ENCODE data around the gene TMEM127.
"Not testable (repeated sequence)": the region's sequence is repeated elsewhere in the genome, so short reads cannot be mapped to it uniquely, and the experiment has no call there.

Gene TMEM127, protein sequence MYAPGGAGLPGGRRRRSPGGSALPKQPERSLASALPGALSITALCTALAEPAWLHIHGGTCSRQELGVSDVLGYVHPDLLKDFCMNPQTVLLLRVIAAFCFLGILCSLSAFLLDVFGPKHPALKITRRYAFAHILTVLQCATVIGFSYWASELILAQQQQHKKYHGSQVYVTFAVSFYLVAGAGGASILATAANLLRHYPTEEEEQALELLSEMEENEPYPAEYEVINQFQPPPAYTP

DNA sequence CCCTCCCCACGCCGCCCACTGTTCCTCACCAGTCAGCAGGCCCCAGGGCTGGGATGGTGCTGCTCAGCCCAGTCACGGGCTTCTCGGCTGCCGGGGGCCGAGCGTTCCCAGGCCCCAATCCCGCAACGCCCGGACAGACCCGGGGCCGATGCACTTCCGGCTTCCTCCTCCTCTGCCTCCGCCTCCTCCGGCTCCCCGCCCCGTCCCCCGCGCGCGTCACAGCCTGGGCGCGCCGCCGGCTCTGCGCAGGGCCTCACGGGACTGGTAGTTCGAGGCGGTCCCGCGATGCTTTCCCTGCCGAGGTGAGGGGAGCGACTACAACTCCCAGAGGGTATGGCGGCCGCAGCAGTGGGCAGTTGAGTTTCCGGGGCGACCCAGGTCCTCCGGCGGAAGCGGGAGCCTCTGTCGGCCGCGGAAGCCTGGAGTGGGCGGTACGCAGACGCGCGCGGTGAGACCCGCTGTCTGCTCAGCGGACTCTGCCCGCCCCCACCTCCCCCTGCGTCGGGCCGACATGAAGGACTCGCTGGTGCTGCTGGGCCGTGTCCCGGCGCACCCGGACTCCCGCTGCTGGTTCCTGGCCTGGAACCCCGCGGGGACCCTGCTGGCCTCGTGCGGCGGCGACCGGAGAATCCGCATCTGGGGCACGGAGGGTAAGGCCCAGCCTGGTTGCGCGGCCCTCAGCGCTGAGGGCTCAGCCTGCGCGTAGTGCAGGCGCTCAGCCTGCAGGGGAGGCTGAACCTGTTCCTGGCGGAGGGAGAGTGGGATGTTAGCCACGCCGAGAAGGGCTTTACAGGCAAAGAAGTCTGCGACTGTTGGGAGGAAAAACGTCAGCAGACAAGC, at the start of gene TMEM127, which contains the start of gene CIAO1:
Gene TMEM127 (minus strand): TSS at position 158 of the 840 bp plus-strand sequence. CDS start 616 bp downstream, outside the sequence.
Gene CIAO1 (plus strand): TSS at position 386 of the 840 bp plus-strand sequence. CDS start 126 bp downstream, at position 512.
- DNase-seq (ENCODE audit: low read depth), result peak; percentile 98

DNA sequence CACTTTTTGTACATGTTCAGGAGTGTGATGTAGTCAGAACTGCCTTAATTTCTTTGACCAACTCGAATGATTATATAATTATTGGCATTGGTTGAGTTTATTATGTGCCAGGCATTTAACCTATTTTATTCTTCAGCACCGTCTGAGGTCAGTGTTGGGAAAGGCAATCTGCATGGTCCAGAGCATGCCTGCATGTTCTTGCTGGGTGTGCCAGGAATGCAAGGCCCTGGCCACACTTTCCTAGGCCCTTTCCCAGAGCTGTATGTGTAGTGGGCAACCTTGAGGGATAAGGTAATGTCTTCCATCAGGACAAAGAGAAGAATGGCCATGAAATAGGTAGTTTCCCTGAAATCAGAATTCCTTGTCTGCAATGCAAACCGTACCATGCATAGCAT, 49.2 kb upstream of the TMEM127 start:
- no peak for DNase-seq (ENCODE audit: low read depth)

DNA sequence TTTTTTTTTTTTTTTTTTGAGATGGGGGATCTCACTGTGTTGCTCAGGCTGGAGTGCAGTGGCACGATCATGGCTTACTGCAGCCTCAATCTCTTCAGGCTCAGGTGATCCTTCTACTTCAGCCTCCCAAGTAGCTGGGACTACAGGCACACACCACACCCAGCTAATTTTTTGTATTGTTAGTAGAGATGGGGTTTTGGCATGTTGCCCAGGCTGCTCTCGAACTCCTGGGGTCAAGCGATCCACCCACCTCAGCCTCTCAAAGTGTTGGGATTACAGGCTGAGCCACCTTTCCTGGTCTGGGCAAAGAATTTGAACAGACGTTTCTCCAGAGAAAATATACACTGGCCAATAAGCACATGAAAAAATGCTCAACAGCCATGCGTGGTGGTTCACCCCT, 42.5 kb upstream of the TMEM127 start:
- DNase-seq (ENCODE audit: low read depth), result no peak

DNA sequence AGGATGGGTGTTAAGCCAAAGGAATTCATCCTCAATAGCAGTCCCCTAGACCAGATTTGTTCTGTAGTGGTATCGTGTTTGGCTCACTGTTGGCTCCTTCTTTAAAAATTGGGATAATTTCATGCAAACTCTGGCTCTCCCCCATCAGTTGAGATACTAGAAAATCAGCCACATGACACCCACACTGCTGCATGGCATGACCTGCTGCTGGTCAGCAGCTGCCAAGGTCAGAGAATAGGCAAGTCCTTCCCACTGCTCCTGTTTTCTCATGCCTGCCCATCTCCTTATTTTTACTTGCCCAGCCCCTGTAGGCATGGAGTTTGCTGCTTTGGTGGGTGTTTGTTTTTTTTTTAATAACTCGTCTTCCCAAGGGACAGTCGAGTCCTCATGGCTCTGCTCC, 40.6 kb upstream of the TMEM127 start:
- DNase-seq (ENCODE audit: low read depth), result no peak

DNA sequence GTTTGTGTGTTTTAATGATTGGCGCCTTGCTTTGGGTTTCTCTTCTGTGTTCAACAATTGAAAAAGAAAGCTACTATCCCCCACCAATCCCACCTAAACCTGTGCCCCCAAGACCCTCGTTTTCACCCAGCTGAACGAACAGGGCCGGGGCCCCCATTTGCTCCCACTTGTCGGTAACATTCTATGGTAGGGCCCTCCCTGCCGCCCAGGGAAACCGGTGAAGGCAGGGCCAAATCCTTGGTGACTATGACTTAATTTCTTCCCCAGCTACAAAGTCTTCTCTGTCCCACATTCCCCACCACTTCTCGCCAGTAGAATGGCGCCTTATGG, 40.1 kb upstream of the TMEM127 start:
- DNase-seq (ENCODE audit: low read depth), result no peak

DNA sequence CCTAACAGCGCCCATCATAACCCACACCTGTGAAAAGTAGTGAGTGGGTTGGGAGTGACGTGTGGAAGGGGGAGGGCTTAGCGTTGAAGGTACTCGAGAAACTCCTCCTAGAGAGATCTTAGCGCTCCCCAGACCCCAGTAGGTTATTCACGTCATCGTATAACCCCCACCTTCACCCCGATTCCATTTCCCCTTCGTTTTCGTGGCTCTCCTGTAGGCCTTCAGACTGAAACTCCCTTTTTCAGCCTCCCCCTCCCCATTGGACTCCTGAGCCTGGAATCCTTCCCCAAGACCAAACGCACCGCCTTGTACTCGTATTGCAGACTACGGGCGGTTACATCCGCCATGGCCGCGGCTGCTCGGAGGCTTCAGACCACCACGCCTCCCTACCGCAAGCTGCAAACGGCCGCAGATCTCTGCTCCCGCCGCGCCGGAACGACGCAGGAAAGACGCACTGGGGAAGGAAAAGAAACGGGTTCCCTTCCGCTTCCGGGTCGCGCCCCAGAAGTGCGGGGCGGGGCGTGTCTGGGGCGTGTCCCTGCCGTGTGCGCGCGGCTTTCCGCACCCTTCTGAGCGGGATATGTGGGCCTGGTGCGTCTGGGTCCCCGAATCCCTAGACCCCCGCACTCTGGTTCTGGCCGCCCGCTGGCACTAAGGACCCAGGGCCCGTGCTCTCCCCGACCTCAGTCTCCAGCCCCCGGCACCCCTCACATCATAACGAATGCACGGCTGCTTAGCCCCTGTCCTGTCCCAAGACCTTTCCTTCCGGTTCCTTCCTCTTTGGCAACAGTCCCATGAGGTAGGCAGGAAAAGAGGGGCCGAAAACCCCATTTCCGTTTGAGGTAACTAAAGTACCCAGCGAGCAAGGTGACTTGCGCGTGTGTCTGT, 39.5 kb upstream of the TMEM127 start, which contains the start of gene SNRNP200:
Gene SNRNP200 (minus strand): TSS at position 456 of the 888 bp plus-strand sequence. CDS start 109 bp downstream, at position 347.
- DNase-seq (ENCODE audit: low read depth), result peak; percentile 88

DNA sequence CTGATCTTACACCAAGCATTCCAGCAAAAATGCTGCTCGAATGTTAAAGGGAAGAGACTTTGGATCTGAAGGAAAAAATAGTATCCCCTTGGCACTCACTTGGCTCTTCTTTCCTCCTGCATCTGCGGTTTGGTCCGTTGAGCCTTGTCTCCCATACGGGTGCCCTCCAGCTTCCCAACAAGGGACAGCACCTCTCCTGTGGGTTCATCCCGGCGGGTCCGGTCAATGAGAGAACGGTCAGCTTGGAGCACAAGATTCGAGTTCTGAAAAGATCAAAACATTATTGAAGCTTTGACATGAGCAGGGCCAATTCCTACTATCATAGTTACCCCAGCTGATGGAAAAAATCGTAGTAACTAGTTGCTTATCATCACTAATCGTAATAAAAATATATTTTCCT, 38.8 kb upstream of the TMEM127 start:
- DNase-seq (ENCODE audit: low read depth), result no peak

DNA sequence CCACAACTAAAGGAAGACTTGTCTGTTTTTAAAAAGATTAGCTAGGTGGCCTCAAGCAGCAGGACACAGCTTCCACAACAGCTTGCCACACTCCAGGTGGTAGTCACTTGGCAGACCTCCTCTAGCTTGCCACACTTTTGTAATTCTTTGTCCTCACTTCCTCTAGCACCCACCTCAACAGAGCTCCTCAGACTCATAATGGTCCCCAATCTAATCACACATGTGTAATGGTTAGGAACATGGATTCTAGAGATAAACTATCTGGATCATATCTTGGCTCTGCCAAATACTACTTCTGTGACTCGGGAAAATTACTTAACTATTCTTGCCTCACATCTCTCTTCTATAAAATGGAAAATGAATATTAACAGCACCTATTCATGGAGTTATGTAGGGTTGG, 36.1 kb upstream of the TMEM127 start:
- no peak for DNase-seq (ENCODE audit: low read depth)

DNA sequence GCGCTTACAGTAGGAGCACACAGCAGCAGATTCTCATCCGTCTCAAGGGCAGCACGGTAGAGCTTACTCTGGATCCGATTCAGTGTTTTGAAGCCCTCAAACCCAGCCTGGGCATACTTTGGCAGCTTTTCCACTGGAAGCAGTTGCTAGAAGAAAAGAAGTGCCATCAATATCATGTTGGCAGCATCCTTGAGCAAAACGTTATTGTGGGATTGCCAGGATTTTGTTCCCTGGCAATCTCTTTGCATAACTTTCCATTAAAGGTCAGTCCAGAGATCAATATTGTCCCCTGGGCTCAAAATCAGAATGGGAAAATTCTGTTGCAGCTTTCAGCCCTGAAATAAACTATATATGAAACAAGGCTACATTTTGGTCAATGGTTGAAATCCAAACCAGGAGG, 31.1 kb upstream of the TMEM127 start:
- DNase-seq (ENCODE audit: low read depth), result no peak

DNA sequence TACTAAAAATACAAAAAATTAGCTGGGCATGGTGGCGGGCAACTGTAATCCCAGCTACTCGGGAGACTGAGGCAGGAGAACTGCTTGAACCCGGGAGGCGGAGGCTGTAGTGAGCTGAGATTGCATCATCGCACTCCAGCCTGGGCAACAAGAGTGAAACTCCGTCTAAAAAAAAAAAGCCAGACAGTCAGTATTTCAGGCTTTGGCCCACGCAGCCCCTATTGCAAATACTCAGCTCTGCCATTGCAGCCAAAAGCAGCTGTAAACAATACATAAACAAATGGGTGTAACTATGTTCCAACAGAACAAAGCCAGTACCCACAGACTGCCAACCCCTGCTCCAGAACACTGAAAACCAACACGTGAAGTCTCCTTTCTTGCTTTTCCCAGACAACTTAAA, 28.5 kb upstream of the TMEM127 start:
- DNase-seq (ENCODE audit: low read depth), result not testable (repeated sequence)

DNA sequence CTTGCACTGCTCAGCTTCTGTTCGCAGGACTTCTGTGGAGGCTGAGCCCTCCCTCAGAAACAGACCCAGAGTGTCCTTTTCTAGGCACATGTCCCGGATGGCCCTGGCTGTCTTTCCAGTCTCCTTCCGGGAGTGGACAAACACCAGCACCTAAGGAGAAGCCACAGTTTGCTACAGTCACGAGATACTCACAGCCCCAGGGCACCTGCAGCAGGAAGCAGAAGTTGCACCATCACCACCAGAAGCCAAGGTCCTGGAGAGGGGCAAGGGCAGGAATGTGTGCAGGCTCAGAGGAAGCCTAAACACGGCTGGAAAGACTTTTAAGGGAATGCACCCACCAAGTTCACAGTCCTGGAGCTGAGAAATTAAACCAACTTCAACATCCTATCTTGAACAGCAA, 26.0 kb upstream of the TMEM127 start:
- DNase-seq (ENCODE audit: low read depth), result no peak

DNA sequence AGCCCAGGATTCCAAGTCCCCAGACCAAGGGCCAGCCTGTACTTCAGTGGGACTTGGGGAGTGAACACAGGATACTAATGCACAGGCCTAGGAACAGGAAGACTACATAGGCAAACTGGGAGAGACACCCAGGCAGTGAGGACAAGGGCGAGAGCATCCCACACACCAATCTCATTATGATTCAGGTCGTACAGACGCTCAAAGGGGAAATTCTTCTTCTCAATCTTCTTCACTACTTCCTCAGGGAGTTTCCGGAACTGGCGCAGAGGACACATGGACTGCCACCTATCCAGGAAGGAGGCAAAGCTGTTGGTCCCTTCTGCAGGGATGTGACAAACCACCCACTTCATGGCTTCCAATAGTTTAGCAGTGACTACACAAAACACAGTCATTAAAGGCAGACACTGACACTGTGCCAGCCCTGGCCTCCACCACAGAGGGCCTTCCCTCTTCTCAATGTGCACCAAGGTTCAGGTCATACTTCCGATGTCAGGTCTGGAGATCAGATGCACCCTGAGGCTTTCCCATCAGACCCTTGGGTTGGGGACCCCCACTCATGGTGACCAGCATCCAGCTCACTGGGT, 21.6 kb upstream of the TMEM127 start:
- no peak for DNase-seq (ENCODE audit: low read depth)

DNA sequence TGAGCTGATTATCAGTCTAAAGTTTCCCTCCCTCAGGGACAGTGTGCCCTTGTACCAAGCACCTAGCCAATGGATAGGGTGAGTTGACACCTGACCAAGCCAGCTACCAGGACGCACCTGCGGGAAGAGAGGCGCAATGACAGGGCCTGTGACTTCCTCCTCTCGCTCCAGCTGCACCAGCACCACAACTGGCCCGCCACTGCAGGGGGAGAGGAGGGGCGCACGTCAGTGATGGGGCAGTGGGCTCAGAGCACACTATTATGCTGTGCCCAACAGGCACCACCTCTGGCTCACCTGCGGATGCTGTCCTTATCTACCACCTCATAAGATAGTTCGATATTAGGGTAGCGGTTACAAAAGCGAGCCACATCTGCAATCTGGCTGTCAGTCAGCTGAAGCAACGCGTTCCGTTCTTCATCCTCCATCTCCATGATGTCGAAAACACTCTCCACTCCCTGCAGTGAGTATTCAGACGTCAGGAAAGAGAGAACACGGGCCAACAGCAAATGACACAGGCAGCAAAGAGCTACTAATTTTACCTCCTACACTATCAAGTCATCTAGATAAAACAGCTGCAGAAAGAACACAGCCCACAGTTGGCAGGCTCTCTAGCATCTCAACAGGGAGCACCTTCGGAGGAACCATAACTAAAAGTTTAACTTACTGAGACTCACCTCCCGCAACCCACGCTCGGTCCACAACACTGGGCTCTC, 11.1 kb upstream of the TMEM127 start:
- DNase-seq (ENCODE audit: low read depth), result no peak

DNA sequence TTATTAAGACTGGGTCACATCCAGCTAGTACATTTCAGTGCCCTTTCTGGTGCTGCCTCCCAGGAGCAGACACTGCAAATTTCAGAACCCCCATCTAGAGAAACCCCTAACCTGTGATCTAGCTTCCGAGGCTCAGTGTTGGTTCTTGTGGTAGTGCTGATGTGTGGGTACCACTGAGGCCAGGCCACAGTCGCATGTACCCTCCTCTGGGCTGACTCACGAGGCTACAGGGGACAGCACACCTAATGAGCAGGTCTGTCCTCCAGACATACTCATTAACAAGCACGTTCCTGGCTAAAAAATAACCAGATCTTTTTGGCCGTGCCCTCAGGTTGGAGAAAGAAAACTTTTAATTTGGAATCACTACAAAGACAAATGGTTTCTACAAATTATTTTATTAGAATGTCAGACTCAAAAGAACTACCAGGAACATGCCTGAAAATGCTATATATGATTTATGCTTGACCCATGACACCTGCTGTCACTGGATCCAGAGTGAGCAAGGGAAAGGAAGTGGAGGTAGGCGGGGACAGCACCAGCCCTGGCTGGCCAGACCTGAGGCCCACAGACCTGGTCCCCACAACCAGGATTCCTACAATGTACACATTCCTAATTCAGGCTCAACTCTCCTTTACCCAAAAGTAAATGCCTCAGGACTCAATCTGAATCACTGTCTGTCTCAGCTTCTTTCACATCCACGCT, 8.7 kb upstream of the TMEM127 start:
- DNase-seq (ENCODE audit: low read depth), result no peak

DNA sequence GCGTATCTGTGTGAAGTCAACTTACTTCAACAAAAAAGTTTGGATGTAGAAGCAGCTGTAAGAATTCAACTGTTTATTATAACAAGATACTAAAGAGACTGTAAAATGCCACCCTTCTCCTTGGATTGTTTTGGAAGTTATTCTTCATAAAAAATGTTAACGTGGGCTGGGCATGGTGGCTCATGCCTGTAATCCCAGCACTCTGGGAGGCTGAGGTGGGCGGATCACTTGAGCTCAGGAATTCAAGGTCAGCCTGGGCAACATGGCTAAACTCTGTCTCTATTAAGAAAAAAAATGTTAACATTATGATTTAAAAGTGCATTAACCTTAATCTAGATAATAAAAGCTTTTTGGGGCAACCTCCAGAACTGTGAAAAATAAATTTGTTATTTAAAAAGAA, 8.0 kb upstream of the TMEM127 start:
- DNase-seq (ENCODE audit: low read depth), result no peak

DNA sequence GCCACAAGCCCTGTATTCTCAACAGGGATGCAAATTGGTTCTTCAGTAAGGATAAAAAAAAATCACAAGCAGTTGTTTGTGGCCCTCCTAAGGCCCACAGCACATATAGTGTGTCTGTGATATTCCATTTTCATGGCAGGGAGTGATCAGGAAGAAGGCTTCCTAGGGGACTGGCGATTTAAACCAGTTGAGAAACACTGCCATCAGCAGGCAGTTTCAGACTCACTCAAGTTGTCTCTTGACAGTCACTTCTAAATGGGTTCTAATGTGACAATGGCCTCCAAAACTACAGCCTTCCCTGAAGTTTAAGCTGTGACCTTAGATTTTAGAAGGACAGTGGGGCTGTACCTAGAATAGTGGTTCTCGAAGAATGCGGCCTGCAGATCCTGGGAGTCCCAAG, 6.2 kb upstream of the TMEM127 start:
- no peak for DNase-seq (ENCODE audit: low read depth)

DNA sequence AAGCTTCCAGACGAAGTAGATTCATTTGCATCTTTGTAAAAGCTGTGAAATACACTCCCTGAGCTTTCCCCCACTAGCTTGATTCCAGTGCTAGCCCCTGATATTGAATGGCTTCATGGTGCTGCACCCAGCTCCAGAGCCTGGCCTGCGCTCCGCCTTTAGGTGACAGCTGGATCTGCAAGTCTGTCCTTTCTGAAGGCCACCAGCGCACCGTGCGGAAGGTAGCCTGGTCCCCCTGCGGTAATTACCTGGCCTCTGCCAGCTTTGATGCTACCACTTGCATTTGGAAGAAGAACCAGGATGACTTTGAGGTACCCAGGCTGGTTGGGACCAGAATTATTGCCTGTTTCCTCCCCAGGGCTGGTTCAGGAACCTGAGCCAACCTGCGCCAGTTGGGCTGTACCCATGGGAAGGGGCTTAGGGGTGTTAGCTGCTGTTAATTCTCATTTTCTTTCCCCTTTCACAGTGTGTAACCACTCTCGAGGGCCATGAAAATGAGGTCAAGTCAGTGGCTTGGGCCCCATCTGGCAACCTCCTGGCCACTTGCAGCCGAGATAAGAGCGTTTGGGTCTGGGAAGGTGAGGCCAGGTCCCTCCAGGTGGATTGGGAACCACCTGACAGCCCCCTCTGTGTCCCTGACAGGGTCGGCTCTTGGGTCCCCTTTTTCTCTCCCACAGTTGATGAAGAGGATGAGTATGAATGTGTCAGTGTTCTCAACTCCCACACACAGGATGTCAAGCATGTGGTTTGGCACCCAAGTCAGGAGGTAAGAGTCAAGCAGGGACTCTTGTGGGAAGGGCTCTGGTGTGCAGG, 1.6 kb upstream of the TMEM127 start:
- peak; percentile 12 for DNase-seq (ENCODE audit: low read depth)

DNA sequence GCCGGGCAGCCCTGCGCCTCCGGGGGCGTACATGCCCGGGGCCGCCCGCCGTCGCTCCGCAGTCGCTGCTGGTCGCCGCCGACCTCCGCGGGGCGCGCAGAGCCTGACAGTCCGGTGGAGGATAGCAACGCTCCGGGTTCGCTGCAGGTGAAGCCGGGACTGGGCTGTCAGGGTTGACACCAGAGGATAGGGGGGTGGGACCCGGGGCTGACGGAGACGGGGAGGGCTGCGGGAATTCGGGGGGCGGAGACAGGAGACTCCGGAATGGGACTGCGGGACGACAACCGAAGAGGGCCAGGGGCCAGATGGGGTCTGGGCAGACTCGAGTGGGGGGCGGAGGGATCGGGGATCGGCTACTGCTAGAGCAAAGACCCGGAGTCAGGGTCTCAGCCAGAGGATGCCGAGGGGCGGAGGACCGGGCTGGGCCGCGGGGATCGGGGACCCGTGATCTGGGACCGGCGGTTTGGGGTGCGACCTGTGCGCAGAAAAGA, 403 bp downstream of the TMEM127 start:
- DNase-seq (ENCODE audit: low read depth), result peak; percentile 31

DNA sequence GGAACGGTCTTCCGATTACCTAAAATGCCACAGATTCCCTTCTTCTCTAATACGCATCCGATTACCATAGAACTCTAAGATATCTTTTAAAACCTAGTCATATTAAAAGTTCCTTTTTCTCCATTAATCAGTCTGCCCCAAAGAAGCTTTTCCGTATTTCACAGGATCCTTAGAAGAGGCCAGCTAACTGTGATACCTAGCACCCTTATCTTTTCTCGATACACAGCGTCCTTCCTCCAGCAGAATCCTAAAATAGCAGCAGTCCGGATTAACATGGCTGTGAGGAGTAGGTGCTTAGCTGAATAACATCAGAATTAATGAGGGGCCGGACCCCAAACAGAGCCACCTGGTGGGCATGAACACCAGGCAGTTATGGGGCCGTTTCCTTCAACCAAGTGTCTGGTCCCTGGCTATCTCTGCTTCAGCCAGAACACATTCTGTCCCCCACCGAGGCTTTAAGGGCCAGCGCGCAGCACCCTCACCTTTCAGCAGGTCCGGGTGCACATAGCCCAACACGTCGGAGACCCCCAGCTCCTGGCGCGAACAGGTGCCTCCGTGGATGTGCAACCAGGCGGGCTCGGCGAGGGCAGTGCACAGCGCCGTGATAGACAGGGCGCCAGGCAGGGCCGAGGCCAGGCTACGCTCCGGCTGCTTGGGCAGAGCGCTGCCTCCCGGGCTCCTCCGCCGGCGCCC, 995 bp downstream of the TMEM127 start:
- DNase-seq (ENCODE audit: low read depth), result peak; percentile 6

All from activated T-helper 9 cell treated with anti-CD3 and anti-CD28 coated beads, Interleukin-2, amount 50 U/mL, for 16 hours (primary cell).